HG02884 (cell line): ENCODE results near the gene ABCA13.
"Not testable (repeated sequence)": the region's sequence is repeated elsewhere in the genome, so short reads cannot be mapped to it uniquely, and the experiment has no call there.

Source experiments
- ATAC-seq: cut with Tn5 transposase; IDR thresholded peaks from one replicate; pipeline ENCODE4 v1.9.1; 2021; ENCODE audit warnings: mild to moderate bottlenecking, moderate library complexity; ENCODE audit not compliant: unreplicated experiment

ABCA13 gene

GRCh38 chr7:48175019-48175418 is 3.8 kb downstream of the ABCA13 start:
- ATAC-seq, result no peak

GRCh38 chr7:48176356-48176893 is 5.2 kb downstream of the ABCA13 start:
- ATAC-seq, result no peak

- ATAC-seq, result no peak
Observed at GRCh38 chr7:48177271-48177670, 6.0 kb downstream of the ABCA13 start.

- ATAC-seq, result no peak
Observed at GRCh38 chr7:48179496-48180030, 8.3 kb downstream of the ABCA13 start.

GRCh38 chr7:48180981-48181380 is 9.7 kb downstream of the ABCA13 start:
- no peak for ATAC-seq

- ATAC-seq, result no peak
Observed at GRCh38 chr7:48182718-48183369, 11.6 kb downstream of the ABCA13 start.

GRCh38 chr7:48183370-48183743 is 12.1 kb downstream of the ABCA13 start:
- no peak for ATAC-seq

- no peak for ATAC-seq
Observed at GRCh38 chr7:48183965-48184364, 12.7 kb downstream of the ABCA13 start.

GRCh38 chr7:48188776-48189520 is 17.7 kb downstream of the ABCA13 start:
- no peak for ATAC-seq

- ATAC-seq, result no peak
Observed at GRCh38 chr7:48192996-48193395, 21.7 kb downstream of the ABCA13 start.

GRCh38 chr7:48193421-48193820 is 22.2 kb downstream of the ABCA13 start:
- ATAC-seq, result no peak

- ATAC-seq, result not testable (repeated sequence)
Observed at GRCh38 chr7:48200946-48201589, 29.8 kb downstream of the ABCA13 start.

- not testable (repeated sequence) for ATAC-seq
Observed at GRCh38 chr7:48202916-48203315, 31.7 kb downstream of the ABCA13 start.

GRCh38 chr7:48207155-48207675 is 36.0 kb downstream of the ABCA13 start:
- no peak for ATAC-seq

GRCh38 chr7:48209004-48209600 is 37.8 kb downstream of the ABCA13 start:
- no peak for ATAC-seq

GRCh38 chr7:48213226-48213625 is 42.0 kb downstream of the ABCA13 start:
- no peak for ATAC-seq

GRCh38 chr7:48217266-48217665 is 46.0 kb downstream of the ABCA13 start:
- no peak for ATAC-seq

- no peak for ATAC-seq
Observed at GRCh38 chr7:48217753-48218152, 46.5 kb downstream of the ABCA13 start.

- no peak for ATAC-seq
Observed at GRCh38 chr7:48224042-48224441, 52.8 kb downstream of the ABCA13 start.

GRCh38 chr7:48225101-48225500 is 53.8 kb downstream of the ABCA13 start:
- no peak for ATAC-seq

GRCh38 chr7:48237354-48237753 is 66.1 kb downstream of the ABCA13 start:
- ATAC-seq, result no peak
